GM12872 (cell line): ENCODE results near the gene REEP6.

Source experiments
- CTCF ChIP-seq: IDR thresholded peaks from 3 replicates; pipeline ENCODE4 v1.5.1; 2011; ENCODE audit warnings: low read depth, mild to moderate bottlenecking, low read length, moderate library complexity; ENCODE audit not compliant: insufficient read depth

The REEP6 gene

DNA sequence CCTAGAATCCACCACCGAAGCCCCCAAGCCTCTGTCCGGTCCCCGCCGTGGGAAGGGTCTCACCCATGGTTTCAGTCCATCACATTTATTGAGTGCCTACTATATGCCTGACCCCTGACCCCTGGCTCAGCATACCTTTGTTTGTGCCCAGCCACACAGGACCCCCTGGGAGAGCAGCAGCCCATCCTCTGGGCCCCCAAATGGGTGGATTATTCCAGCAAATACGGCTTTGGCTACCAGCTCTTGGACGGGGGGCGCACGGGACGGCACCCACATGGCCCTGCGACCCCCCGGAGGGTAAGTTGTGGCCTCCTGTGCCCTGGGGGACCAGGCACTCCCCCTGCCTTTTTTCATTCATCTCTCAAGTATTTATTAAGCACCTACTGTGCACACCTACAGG is 40.6 kb downstream of the REEP6 start:
- TF ChIP-seq CTCF = no peak

DNA sequence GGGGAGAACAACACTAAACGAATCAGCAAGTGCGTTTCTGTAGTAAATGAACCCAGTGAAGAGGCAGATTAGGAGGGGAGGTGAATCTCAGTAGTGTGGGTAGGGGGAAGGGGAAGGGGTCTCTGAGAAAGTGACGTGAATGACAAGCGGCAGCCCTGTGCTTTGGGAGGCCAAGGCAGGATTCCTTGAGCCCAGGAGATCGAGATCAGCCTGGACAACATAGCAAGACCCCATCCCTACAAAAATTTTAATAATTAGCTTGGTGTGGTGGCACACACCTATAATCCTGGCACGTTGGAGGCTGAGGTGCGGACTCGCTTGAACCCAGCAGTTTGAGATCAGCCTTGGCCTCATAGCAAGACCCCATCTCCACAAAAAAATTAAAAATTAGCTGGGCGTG is 41.0 kb downstream of the REEP6 start:
- TF ChIP-seq CTCF = no peak

DNA sequence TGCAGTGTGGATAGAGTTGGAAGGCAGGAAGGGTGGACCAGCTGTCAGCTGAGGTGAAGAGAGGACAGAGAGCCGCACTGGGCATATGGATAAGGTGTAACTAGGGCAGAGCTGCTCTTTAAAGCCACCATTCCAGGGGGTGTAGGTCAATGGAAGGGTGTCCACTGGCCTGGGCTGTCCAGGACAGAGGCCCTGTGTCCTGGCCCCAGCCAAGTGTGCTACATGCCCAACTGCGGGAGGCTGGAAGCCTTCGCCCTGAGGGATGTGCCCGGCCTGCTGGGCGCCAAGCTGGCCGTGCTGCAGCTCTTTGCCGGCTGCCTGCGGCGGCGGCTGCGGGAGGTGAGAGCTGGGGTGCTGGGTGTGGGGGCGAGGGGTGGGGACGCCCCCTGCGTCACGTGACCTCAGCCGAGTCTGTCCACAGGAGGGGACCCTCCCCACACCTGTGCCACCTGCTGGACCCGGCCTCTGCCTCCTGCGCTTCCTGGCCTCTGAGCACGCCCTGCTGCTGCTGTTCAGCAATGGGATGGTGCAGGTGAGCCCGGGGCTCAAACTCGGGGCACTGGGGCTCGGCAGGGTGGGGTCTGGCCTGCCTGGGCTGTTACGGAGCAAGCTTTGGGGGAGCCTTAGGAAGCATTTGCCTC is 42.6 kb downstream of the REEP6 start:
- TF ChIP-seq CTCF = no peak

DNA sequence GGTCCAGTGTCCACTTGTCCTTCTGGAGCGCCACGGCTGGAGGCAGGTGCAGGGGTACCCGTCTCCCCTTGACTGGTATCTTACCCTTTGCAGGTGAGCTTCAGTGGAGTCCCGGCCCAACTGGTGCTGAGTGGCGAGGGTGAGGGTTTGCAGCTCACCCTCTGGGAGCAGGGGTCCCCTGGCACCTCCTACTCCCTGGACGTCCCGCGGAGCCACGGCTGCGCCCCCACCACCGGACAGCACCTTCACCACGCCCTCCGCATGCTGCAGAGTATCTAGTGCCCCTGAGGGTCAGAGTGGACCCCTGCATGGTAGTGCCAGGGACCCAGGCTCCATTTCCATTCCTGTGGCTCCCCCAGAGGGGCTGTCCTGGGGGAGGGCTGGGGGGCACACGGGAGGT is 44.0 kb downstream of the REEP6 start:
- TF ChIP-seq CTCF = no peak

- TF ChIP-seq CTCF = no peak
Observed at GRCh38 chr19:1538978-1539377, 48.0 kb downstream of the REEP6 start.

DNA sequence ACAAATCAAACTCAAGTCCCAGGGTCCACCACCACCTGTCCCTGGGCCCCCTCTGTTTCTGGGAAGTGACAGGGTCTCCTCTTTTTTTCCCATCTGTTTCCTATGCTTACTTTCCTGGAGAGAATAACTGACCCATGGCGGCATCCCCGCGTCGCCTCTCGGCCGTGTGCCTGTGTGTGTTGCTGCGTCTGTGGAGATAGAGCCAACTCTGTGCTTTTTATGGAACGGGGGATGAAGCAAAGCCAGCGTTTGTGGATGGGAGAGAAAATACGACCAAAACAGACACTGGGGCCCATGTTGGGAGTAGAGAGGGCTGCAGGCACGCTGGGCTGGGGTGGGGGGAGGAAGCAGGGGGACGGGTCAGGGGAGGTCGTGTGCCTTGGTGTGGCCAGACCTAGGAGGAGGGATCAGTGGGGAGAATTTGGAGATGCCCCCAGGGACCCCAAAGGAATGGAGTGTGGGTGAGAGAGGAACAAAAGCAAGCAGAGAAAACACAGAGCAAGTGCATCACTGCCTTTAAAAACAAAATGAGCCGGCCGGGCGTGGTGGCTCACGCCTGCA is 49.5 kb downstream of the REEP6 start:
- no peak for TF ChIP-seq CTCF
